ENCODE results near the gene SNX17. TPM values are rescaled to one million over a fixed set of nuclear protein-coding genes. Genes with fewer than 3 reads are reported as not detected.

SNX17 gene
- total RNA-seq, 1 experiment from 2014 or later, result 90.5 TPM

GRCh38 chr2:27323596-27324285, 46.7 kb upstream of the SNX17 start (continued):
- TF ChIP-seq REST (IDR thresholded peaks at IDR 0.05; ENCODE audit: low read depth) (no peak), YY1 (IDR thresholded peaks at IDR 0.05; ENCODE audit: extremely low read depth, insufficient replicate concordance, low read depth, low read length) (no peak), EGR1 (IDR thresholded peaks at IDR 0.05; ENCODE audit: low read depth) (no peak), ELF1 (IDR thresholded peaks at IDR 0.05; ENCODE audit: borderline replicate concordance, low read depth) (no peak), SRF (IDR thresholded peaks at IDR 0.05; ENCODE audit: low read depth) (no peak), TCF7L2 (IDR thresholded peaks at IDR 0.05; ENCODE audit: borderline replicate concordance, extremely low read depth, insufficient read depth, insufficient read length) (no peak)

GRCh38 chr2:27324720-27325119, 45.7 kb upstream of the SNX17 start:
- DNase-seq (ENCODE audit: low read depth, low spot score) (no peak), ATAC-seq (no peak)
- Histone ChIP-seq H2AFZ (ENCODE audit: low read depth, low read length, poor library complexity, severe bottlenecking) (no peak overlapping the region), H3K27ac (ENCODE audit: low read depth, low read length) (no peak overlapping the region), H3K4me3 (replicated peaks in 1 of 2; ENCODE audit: low read depth in 1 of 2, low read length in 2 of 2) (no peak overlapping the region), H3K79me2 (ENCODE audit: insufficient read depth, low read length) (peaks cover 15% of the 10 kb centered on the region), H3K9me3 (ENCODE audit: control insufficient read depth in 1 of 2, insufficient read depth in 1 of 2, low read depth in 1 of 2, low read length in 2 of 2) (no peaks in the 10 kb centered on the region), H4K20me1 (ENCODE audit: insufficient read depth) (no peaks in the 10 kb centered on the region), H3K36me3 (ENCODE audit: control insufficient read depth in 1 of 2, insufficient read depth in 2 of 2, low read length in 2 of 2) (peaks cover 17 to 21% of the 10 kb centered on the region in 2 experiments; a peak in 3 of 4 replicates), H3K27me3 (ENCODE audit: insufficient read depth, low read length) (no peaks in the 10 kb centered on the region), H3K4me1 (ENCODE audit: control insufficient read depth in 1 of 2, insufficient read depth in 2 of 2, low read length in 2 of 2) (peaks cover 20 to 35% of the 10 kb centered on the region in 2 experiments), H3K4me2 (ENCODE audit: low read length) (no peak overlapping the region), H3K9ac (ENCODE audit: low read length) (no peak overlapping the region), H3K9me2 (ENCODE audit: insufficient read depth) (no peaks in the 10 kb centered on the region)
- ChIA-PET CTCF (no interaction called here), POLR2A (interaction anchor here (0.6 kb wide), 1 partner anchor 21 kb away, joined by 3 read pairs; no protein-coding TSS in a partner anchor), RAD21 (ENCODE audit: low non-redundant PET in 1 of 2, low total read pairs in 2 of 2, uncharacterized antibody in 2 of 2, unreplicated experiment in 2 of 2) (no interaction called here)
- no TSS peak for BruUV-seq (replicated peaks)
- intact Hi-C loops (cut with micrococcal nuclease), result loop anchor here (5.0 kb wide), 2 partner anchors 48 to 62 kb away; partner anchors contain the start of genes EIF2B4, SLC30A3 and SNX17
- no peak for TF ChIP-seq ELF1 (IDR thresholded peaks at IDR 0.05; ENCODE audit: borderline replicate concordance, low read depth)
- no peak for TF ChIP-seq REST (IDR thresholded peaks at IDR 0.05; ENCODE audit: low read depth)
- no peak for TF ChIP-seq YY1 (IDR thresholded peaks at IDR 0.05; ENCODE audit: extremely low read depth, insufficient replicate concordance, low read depth, low read length)
- TF ChIP-seq SIN3A (IDR thresholded peaks at IDR 0.05; ENCODE audit: low read depth), result no peak
- no peak for TF ChIP-seq POLR2A (IDR thresholded peaks at IDR 0.05; ENCODE audit: borderline replicate concordance, extremely low read depth, insufficient read depth, insufficient read length)
- TF ChIP-seq SRF (IDR thresholded peaks at IDR 0.05; ENCODE audit: low read depth), result no peak
- TF ChIP-seq SP1 (IDR thresholded peaks at IDR 0.05; ENCODE audit: low read depth), result no peak
- no peak for TF ChIP-seq MAX (IDR thresholded peaks at IDR 0.05)
- no peak for TF ChIP-seq ZBTB33 (IDR thresholded peaks at IDR 0.05; ENCODE audit: extremely low read depth, insufficient replicate concordance, low read length)
- TF ChIP-seq POLR2AphosphoS5 (IDR thresholded peaks at IDR 0.05; ENCODE audit: low read depth, low read length), result peak; percentile 46
- no peak for TF ChIP-seq EZH2 (IDR thresholded peaks at IDR 0.05)
- no peak for TF ChIP-seq FOSL1 (IDR thresholded peaks at IDR 0.05; ENCODE audit: low read depth)
